ENCODE measurements around the gene VSIG10L.

Gene VSIG10L

GRCh38 chr19:51365211-51365964 is 23.4 kb upstream of the VSIG10L start:
- DNase-seq, result peak; percentile 38 to 49 (median 44)

GRCh38 chr19:51364200-51365106 is 22.5 kb upstream of the VSIG10L start:
- DNase-seq, result no peak

DNA sequence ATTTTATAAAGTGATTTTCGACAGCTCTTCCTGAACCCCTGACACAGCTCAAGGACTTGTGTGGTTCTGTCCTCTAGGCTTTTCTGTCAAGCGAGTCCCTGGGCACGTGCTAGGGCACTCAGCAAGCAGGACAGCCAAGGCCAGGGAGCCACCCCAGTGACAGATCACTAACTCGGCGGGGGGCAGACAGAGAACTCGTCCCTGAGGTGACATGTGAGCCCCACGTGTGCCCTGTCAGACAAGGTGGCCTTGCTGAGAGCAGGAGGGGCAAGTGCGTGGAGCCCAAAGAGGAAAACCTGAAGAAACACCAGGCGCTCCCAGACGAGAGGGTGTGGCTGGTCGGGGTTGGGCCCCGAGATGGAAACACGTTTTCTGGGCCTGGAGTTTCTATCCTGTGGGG is 19.3 kb upstream of the VSIG10L start:
- no peak for DNase-seq

GRCh38 chr19:51359294-51359693 is 17.4 kb upstream of the VSIG10L start:
- no peak for DNase-seq

GRCh38 chr19:51357952-51358351 is 16.0 kb upstream of the VSIG10L start:
- no peak for DNase-seq

DNA sequence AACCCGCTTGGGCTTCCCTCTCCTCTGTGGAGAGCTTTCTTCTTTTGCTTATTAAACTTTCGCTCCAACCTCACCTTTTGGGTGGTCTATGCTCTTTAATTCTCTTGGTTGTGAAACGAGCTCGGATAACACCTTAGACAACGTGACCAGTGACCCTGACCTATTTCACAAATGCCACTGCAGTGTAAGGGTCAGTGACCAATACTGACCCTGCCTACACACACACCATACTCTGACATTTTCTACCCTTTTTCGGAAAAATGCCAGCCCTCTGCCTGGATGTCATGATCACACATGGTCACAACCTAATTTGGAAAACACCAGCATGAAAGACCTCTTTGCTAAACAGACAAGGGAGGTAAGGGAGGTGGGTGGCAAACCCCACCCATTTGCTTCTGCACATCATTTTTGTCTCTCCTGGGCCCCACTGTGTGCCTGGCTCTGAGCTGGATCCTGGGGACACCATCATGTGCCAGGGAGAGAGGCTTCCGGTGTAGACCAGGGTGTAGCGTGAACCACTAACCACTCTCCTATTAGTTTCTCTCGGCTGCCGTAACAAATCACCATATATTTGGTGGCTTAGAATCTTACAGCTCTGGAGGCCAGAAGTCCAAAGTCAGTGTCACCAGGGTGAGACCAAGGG is 14.3 kb upstream of the VSIG10L start:
- DNase-seq, result no peak

DNA sequence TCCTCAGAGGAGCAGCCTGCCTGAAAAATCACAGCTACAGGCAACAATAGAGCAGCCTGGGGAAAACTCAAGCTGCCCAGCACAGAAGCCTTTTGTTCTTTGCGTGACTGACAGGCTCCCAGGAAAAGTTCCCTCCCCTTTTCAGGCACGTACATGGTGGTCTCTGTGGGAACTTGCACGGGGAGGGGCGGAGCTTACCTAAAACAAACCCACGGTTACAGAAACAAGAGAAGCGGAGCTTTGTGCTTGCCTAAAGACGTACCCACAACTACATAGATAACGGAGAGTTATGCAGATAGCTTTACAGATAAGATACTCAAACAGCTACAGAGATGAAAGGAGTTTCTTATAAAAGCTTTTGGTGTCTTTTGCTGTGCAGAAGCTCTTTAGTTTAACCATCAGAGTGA is 12.8 kb upstream of the VSIG10L start:
- no peak for DNase-seq

DNA sequence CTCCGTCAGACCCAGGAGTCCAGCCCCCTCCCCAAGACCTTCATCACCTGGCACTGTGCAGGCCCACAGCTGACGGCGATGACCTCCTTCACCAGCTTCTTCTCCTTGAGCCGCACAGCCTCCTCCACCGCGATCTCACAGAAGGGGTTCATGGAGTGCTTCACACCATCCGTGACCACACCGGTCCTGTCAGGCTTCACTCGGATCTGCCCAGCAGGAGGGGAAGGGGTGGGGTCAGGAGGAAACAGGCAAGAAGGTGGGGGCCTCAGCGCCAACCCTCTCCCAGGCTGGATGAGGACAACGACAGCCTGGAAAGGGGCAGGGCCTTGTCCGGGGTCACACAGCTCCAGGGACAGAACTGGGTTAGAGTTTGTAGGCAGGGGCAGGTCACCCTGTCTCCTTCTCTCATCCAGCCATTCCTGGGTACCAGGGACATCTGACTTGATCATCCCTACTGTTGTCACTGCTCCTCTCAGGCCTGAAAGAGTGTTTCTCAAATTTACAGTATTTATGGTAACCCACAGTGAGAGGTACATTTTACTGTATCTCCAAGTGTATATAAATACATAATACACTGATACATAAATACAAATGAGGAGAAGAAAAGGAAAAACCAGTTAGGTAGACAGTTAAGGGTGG is 12.3 kb upstream of the VSIG10L start:
- DNase-seq, result no peak

- no peak for DNase-seq
Observed at GRCh38 chr19:51352783-51353360, 10.9 kb upstream of the VSIG10L start.

DNA sequence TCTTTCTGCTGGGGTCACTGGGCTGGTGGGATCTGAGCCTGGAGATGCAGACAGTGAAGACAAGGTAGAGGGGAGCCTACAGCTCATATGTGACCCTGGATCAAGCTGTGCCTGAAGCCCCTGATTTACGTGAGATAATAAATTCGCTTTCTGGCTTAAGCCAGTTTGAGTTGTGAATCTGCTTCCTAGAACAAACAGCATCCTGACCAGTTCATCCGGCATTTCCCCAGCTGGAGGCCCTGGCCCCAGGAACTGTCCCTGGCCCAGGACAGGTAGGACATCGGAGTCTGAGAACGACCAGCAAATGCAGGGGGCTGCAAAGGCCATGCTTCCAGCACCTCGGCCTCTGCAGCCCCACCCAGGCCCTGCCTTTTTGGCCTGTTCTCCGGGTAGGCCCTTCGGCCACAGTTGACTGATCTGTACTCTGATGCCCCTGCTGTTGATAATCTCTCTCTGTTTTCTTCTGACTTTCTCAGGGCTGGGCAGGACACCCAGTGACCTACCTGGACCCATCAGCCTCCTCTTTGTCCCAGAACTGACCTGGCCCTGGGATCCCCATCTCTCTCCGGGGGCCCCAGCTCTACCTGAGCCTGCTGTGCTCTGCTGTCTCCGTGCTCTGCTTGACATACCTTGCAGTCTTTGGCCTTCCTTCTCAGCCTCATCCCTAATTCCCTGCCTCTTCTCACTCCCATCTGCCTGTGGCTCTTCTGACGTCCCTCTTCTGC is 9.5 kb upstream of the VSIG10L start:
- no peak for DNase-seq

DNA sequence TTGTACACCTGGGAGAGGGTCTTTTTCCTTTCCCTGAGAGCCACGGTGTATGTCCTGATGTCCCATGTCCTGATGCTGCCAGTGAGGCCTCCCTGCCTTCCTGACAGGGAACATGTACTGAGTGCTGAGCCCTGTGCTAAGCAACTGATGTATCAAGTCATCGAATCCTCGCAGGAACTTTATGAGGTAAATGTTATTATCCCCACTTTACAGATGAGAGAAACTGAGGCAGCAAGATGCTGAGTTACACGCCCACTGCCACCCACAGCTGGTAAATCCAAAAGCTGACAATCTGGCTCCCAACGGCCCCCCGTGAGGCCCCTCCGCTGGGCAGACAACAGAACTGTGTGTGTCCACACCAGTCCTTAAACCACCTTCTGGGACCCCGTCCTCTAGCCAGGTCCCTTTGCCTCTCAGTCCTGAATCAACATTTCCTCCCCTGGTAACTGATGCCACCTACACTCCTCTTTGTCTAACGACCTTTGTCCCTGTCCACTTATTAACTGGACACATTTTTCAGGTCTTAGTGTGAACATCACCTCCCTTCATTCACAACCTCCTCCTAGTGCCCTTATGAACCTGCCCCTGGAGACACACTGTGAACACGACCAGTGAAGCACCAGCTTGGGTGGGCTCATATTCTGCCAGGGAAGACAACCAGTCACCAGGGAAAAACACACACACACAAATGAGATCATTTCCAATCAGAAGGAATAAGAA is 5.4 kb upstream of the VSIG10L start:
- DNase-seq, result no peak

DNA sequence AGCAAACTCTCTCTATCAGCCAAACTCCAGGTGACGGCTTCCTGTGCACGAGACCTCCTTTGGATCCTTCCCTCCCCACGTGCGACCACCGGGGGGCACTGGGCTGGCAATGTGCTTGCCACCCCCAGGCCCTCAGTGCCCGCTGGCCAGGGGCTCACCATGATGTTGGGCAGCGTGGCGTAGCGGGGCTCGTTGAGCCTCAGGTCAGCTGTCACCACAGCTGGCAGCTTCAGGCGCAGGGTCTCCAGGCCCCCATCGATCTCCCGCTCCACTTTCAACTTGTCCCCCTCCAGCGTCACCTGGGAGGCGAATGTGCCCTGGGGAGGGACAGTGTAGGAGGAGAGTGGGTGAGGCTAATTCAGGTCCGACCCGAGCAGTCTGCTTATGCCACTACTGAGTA is 4.8 kb upstream of the VSIG10L start:
- DNase-seq, result no peak

DNA sequence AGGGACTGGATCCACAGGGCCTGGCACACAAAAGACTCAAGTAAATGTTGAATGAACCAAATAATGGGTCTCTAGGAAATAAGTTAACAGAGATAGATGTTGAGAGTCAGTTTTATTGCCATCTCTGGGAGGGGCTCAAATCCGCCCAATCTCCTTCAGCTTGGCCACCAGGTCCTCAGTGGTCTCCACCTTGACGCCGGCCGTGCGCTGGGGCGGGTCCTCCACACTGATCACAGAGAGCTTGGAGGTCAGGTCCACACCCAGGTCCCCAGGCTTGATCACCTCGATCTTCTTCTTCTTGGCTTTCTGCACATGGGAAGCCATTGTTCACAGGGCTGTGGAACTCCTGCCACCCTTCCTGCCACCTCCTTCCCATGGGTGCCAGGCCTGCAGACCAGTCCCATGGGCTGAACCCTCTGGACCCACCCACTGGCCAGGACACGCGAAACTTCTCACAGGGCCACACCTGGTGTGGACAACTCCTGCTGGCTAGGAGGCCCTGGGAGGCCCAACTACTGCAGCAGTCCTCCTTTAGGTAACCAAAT is 3.2 kb upstream of the VSIG10L start:
- DNase-seq, result no peak

DNA sequence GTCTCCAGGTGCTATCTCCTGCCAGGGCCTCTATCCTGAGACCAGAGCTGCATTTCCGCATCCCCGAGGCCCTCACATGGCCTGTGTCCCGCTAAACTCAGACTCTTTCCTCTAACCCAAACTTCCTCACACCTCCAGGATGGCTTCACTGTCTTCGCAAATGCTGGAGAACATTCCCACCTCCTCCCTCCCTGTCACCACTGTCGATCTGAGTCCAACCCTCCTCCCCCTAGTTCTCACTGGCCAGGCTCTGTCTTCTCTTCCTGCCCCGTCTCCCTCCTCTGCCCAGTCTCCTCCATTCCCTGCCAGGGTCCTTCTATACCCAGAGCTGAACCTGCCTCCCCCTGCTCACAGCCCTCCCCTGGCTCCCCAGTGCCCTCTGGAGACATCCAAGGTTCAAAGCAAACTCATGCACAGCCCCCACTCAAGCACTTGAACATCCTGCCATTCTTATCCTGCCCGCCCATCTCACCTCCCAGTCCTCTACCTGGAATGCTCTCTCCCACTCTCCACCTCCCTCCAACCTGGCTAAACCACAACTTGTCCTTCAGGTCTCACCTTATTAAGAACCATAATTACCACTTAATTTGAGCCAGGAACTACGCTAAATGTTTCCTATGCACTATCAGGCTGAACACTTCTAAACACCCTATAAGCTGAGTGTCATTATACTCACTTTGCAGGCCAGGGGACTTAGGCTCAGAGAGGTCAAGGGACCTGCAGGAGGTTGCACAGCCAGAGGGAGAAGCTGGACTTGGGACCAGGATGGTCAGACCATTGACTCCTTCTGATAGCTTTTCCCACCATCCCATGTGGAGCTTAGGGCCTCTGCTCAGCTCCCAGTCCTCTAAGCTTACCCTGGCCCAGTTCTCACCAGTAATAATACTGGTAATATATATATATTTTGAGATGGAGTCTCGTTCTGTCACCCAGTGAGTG is 961 bp upstream of the VSIG10L start:
- DNase-seq, result no peak

GRCh38 chr19:51341066-51341465 is 873 bp downstream of the VSIG10L start:
- no peak for DNase-seq

- peak; percentile 98 to 99 (median 99) for DNase-seq
Observed at GRCh38 chr19:51339687-51340656, 2.0 kb downstream of the VSIG10L start.

- peak in 1 of 3 donors; percentile 18 for DNase-seq
Observed at GRCh38 chr19:51339313-51339686, 2.6 kb downstream of the VSIG10L start.

GRCh38 chr19:51338563-51339312 is 3.2 kb downstream of the VSIG10L start:
- DNase-seq, result peak; percentile 76 to 93 (median 81)

Measured in suppressor macrophage treated with lipopolysaccharide for 1 hour (primary cell).